Neural cell (in vitro differentiated cells): Measurements from ENCODE around the gene SPTB. TPM values are rescaled to one million over a fixed set of nuclear protein-coding genes. Genes with fewer than 3 reads are reported as not detected.

Source experiments
- H2AFZ ChIP-seq: fragments of 200-600, 300-800 bp; sonication (generic), shearing (Covaris generic); 2 replicates; pipeline ENCODE4 v1.6.0; 2014; ENCODE audit warnings: low read depth, mild to moderate bottlenecking, antibody characterized with exemption, low read length, moderate library complexity
- H3F3A ChIP-seq: fragments of 200-600 bp; shearing (Covaris generic); 2 replicates; pipeline ENCODE4 v1.6.1; 2016; ENCODE audit warnings: mild to moderate bottlenecking, moderate library complexity, mixed read lengths, antibody characterized with exemption, low read length; ENCODE audit not compliant: insufficient read depth, poor library complexity, severe bottlenecking
- H3K27ac ChIP-seq: fragments of 200-600, 300-800 bp; sonication (generic), shearing (Covaris generic); 2 replicates; pipeline ENCODE4 v1.5.1; 2014; ENCODE audit warnings: mild to moderate bottlenecking, low read length, moderate library complexity
- H3K27me3 ChIP-seq: fragments of 300-800, 200-600 bp; sonication (generic), shearing (Covaris generic); 2 replicates; pipeline ENCODE4 v1.6.0; 2014; ENCODE audit warnings: mild to moderate bottlenecking, low read depth, low read length, moderate library complexity; ENCODE audit not compliant: insufficient read depth
- H3K36me3 ChIP-seq: fragments of 300-800, 200-600 bp; sonication (generic), shearing (Covaris generic); 2 replicates; pipeline ENCODE4 v1.5.1; 2014; ENCODE audit warnings: mild to moderate bottlenecking, antibody characterized with exemption, low read length, moderate library complexity; ENCODE audit not compliant: insufficient read depth
- H3K4me2 ChIP-seq: fragments of 300-800, 200-600 bp; sonication (generic), shearing (Covaris generic); 2 replicates; pipeline ENCODE4 v1.6.0; 2014; ENCODE audit warnings: mild to moderate bottlenecking, low read length
- H3K4me3 ChIP-seq: fragments of 300-800, 200-600 bp; sonication (generic), shearing (Covaris generic); 2 replicates; pipeline ENCODE4 v1.5.1; 2014; ENCODE audit warnings: mild to moderate bottlenecking, low read length, moderate library complexity
- H3K79me2 ChIP-seq: fragments of 200-600 bp; shearing (Covaris generic); replicated peaks from 2 replicates; pipeline ENCODE4 v1.6.0; 2014; ENCODE audit warnings: mild to moderate bottlenecking, low read length, moderate library complexity; ENCODE audit not compliant: insufficient read depth
- H3K9ac ChIP-seq: fragments of 300-800, 200-600 bp; sonication (generic), shearing (Covaris generic); 2 replicates; pipeline ENCODE4 v1.6.1; 2016; ENCODE audit warnings: mild to moderate bottlenecking, low read length, mixed read lengths
- H3K9me2 ChIP-seq: fragments of 200-600 bp; shearing (Covaris generic); 2 replicates; pipeline ENCODE4 v1.6.1; 2016; ENCODE audit warnings: mild to moderate bottlenecking, low read length, mixed read lengths; ENCODE audit not compliant: insufficient read depth
- H3K9me3 ChIP-seq: fragments of 200-600, 300-800 bp; sonication (generic), shearing (Covaris generic); 2 replicates; pipeline ENCODE4 v1.6.1; 2016; ENCODE audit warnings: mild to moderate bottlenecking, mixed run types, low read length, moderate library complexity, mixed read lengths
- H4K20me1 ChIP-seq: fragments of 200-600 bp; shearing (Covaris generic); 2 replicates; pipeline ENCODE4 v1.6.1; 2016; ENCODE audit warnings: mild to moderate bottlenecking, mixed run types; ENCODE audit not compliant: insufficient read depth
- EP300 ChIP-seq: fragments of 450-650 bp; conservative IDR thresholded peaks from 2 replicates; pipeline ENCODE4 v1.6.1; 2014; ENCODE audit warnings: antibody characterized with exemption, mild to moderate bottlenecking, moderate library complexity; ENCODE audit not compliant: poor library complexity, severe bottlenecking
- EZH2 ChIP-seq: fragments of 200-600, 300-800 bp; shearing (Covaris generic), sonication (generic); IDR thresholded peaks from 2 replicates; pipeline ENCODE4 v1.6.1; 2014; ENCODE audit warnings: antibody characterized with exemption, low read length, borderline replicate concordance, mild to moderate bottlenecking; ENCODE audit not compliant: insufficient read depth, poor library complexity, severe bottlenecking
- MXI1 ChIP-seq: fragments of 450-650 bp; conservative IDR thresholded peaks from 2 replicates; pipeline ENCODE4 v1.6.1; 2014; ENCODE audit warnings: antibody characterized with exemption, mild to moderate bottlenecking; ENCODE audit not compliant: poor library complexity, severe bottlenecking
- POLR2AphosphoS5 ChIP-seq: IDR thresholded peaks from 2 replicates; pipeline ENCODE4 v1.6.1; 2012
- RAD21 ChIP-seq: fragments of 450-650 bp; conservative IDR thresholded peaks from 2 replicates; pipeline ENCODE4 v1.6.1; 2014; ENCODE audit warnings: antibody characterized with exemption, mild to moderate bottlenecking, moderate library complexity
- SMC3 ChIP-seq: fragments of 450-650 bp; conservative IDR thresholded peaks from 2 replicates; pipeline ENCODE4 v1.6.1; 2014; ENCODE audit warnings: antibody characterized with exemption, mild to moderate bottlenecking, moderate library complexity; ENCODE audit not compliant: poor library complexity
- TAF1 ChIP-seq: IDR thresholded peaks from 2 replicates; pipeline ENCODE4 v1.6.1; 2012; ENCODE audit warnings: low read depth
- polyA plus RNA-seq: library from polyadenylated mRNA; depleted of rRNA; stranded (reverse); fragments of >200 nt; gene quantifications from 2 replicates; pipeline ENCODE4 v1.2.3, GENCODE V29; 2014
- TF ChIP-seq, protein P1 (sequence below): IDR thresholded peaks from 2 replicates; pipeline ENCODE4 v1.6.1; 2012; ENCODE audit warnings: borderline replicate concordance
- TF ChIP-seq, protein P2 (sequence below): fragments of 450-650 bp; IDR thresholded peaks from 2 replicates; pipeline ENCODE4 v1.5.1; 2014; ENCODE audit warnings: antibody characterized with exemption, mild to moderate bottlenecking, moderate library complexity; ENCODE audit not compliant: poor library complexity, severe bottlenecking

The SPTB gene
- polyA plus RNA-seq, 1 donor from 2014 or later, result 1.9 TPM

DNA sequence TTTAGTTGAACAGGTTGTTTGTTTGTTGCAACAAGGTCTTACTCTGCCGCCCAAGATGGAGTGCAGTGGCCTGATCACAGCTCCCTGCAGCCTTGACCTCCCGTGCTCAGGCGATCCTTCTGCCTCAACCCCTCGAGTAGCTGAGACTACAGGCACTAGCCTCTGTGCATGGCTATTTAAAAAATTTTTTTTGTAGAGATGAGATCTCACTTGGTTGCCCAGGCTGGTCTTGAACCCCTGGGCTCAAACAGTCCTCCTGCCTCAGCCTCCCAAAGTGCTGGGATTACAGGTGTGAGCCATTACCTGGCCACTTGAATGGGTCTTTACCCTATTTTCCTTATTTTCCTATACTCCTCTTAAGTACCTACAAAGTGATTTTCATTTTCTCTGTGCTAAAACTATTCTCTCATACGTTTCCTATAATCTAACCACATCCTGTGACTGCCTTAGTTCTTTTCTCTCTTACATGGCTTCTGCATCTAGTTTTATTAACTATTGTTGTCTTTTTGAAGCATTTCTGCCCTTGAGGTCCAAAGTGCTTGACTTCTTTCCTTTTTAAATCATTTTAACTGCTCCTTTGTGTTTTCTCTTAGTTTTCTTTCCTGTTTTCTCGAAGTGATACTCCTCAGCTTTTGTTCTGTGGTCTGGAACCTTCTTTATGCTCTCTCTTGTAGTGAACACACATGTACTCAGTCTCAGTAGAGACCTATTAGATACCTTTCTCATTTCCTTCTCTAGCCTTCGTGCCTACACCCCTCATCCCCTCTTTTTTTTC is 48.7 kb upstream of the SPTB start:
- Histone ChIP-seq H3K36me3 (no peaks in the 10 kb centered on the region), H3F3A (no peaks in the 10 kb centered on the region), H3K4me3 (no peak overlapping the region), H4K20me1 (no peaks in the 10 kb centered on the region), H3K27ac (no peak overlapping the region), H3K9me3 (no peaks in the 10 kb centered on the region), H3K27me3 (no peaks in the 10 kb centered on the region), H3K9me2 (no peaks in the 10 kb centered on the region), H3K79me2 (no peaks in the 10 kb centered on the region), H3K4me2 (no peak overlapping the region), H3K9ac (no peak overlapping the region), H2AFZ (no peak overlapping the region)
- TF ChIP-seq, protein P1, sequence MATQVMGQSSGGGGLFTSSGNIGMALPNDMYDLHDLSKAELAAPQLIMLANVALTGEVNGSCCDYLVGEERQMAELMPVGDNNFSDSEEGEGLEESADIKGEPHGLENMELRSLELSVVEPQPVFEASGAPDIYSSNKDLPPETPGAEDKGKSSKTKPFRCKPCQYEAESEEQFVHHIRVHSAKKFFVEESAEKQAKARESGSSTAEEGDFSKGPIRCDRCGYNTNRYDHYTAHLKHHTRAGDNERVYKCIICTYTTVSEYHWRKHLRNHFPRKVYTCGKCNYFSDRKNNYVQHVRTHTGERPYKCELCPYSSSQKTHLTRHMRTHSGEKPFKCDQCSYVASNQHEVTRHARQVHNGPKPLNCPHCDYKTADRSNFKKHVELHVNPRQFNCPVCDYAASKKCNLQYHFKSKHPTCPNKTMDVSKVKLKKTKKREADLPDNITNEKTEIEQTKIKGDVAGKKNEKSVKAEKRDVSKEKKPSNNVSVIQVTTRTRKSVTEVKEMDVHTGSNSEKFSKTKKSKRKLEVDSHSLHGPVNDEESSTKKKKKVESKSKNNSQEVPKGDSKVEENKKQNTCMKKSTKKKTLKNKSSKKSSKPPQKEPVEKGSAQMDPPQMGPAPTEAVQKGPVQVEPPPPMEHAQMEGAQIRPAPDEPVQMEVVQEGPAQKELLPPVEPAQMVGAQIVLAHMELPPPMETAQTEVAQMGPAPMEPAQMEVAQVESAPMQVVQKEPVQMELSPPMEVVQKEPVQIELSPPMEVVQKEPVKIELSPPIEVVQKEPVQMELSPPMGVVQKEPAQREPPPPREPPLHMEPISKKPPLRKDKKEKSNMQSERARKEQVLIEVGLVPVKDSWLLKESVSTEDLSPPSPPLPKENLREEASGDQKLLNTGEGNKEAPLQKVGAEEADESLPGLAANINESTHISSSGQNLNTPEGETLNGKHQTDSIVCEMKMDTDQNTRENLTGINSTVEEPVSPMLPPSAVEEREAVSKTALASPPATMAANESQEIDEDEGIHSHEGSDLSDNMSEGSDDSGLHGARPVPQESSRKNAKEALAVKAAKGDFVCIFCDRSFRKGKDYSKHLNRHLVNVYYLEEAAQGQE, result no peak
- TF ChIP-seq RAD21 (no peak), EP300 (no peak), POLR2AphosphoS5 (no peak), SMC3 (no peak), EZH2 (no peak), MXI1 (no peak), TAF1 (no peak)
- TF ChIP-seq, protein P2, sequence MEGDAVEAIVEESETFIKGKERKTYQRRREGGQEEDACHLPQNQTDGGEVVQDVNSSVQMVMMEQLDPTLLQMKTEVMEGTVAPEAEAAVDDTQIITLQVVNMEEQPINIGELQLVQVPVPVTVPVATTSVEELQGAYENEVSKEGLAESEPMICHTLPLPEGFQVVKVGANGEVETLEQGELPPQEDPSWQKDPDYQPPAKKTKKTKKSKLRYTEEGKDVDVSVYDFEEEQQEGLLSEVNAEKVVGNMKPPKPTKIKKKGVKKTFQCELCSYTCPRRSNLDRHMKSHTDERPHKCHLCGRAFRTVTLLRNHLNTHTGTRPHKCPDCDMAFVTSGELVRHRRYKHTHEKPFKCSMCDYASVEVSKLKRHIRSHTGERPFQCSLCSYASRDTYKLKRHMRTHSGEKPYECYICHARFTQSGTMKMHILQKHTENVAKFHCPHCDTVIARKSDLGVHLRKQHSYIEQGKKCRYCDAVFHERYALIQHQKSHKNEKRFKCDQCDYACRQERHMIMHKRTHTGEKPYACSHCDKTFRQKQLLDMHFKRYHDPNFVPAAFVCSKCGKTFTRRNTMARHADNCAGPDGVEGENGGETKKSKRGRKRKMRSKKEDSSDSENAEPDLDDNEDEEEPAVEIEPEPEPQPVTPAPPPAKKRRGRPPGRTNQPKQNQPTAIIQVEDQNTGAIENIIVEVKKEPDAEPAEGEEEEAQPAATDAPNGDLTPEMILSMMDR, result no peak

DNA sequence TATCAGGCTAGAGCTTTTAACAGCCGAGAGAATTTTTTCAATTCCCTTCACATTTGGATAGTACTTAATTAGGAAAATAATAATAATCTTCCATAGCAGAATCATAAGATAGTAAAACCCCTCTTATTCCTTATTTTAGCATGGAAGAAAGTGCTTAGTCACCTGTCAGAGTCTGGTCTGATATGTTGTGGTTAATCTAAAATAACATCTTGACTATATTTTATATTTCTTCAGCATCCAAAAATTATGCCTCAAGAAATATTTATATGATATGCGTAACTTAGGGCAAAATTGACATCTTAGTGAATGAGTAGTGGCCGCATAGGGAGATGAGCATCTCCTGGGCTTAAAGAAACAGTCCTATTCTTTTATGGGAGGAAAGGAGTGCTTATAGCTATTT is 47.3 kb upstream of the SPTB start:
- no peak for TF ChIP-seq POLR2AphosphoS5
- Histone ChIP-seq H4K20me1 (no peaks in the 10 kb centered on the region), H3K27me3 (no peaks in the 10 kb centered on the region), H3K27ac (no peak overlapping the region), H3K4me3 (no peak overlapping the region), H3K9ac (no peak overlapping the region), H3K9me3 (no peaks in the 10 kb centered on the region), H3K9me2 (no peaks in the 10 kb centered on the region), H3K36me3 (no peaks in the 10 kb centered on the region), H3K79me2 (no peaks in the 10 kb centered on the region), H3K4me2 (no peak overlapping the region), H2AFZ (no peak overlapping the region), H3F3A (no peaks in the 10 kb centered on the region)
